PC-9 (cell line): Measurements from ENCODE around the gene IL10.

Source experiments
- EZH2 ChIP-seq: fragments of 200-600 bp; sonication (generic); IDR thresholded peaks from 2 replicates; pipeline ENCODE4 v1.8.0; 2017; ENCODE audit warnings: antibody characterized with exemption, low read depth
- TF ChIP-seq, protein P1 (sequence below): fragments of 200-600 bp; sonication (generic); conservative IDR thresholded peaks from 2 replicates; pipeline ENCODE4 v1.6.1; 2017; ENCODE audit warnings: mixed run types, antibody characterized with exemption, mild to moderate bottlenecking, moderate library complexity

DNA sequence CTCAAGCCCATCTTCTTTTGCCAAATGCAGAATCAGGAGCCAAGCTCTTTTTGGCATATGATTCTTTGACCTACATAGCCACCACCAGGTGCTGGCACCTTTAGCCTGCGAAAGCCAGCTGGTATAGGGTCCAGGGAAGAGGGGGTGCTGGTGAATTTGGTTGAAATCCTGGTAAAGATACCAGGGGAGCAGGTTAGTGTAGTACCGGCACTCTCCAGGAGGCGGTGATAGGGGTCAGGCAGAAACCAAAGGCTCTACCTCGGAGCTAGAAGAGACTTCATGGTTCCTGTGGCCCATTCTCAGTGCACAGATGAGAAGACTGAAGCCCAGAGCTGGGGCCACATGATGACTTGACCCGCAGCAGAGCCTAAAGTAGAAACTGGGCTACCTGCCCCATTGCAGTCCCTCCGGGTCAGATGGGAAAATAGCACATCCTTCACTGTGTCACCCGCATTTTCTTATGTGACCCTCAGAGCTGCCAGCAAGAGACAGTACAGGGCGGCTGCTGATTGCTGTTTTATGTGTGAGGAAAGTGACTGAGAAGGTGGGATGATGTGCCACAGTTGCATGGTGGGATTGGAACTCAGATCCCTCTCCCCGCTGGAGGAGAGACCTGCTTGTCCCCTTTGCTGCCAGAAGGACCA, 37.7 kb downstream of the IL10 start:
- TF ChIP-seq, protein P1, sequence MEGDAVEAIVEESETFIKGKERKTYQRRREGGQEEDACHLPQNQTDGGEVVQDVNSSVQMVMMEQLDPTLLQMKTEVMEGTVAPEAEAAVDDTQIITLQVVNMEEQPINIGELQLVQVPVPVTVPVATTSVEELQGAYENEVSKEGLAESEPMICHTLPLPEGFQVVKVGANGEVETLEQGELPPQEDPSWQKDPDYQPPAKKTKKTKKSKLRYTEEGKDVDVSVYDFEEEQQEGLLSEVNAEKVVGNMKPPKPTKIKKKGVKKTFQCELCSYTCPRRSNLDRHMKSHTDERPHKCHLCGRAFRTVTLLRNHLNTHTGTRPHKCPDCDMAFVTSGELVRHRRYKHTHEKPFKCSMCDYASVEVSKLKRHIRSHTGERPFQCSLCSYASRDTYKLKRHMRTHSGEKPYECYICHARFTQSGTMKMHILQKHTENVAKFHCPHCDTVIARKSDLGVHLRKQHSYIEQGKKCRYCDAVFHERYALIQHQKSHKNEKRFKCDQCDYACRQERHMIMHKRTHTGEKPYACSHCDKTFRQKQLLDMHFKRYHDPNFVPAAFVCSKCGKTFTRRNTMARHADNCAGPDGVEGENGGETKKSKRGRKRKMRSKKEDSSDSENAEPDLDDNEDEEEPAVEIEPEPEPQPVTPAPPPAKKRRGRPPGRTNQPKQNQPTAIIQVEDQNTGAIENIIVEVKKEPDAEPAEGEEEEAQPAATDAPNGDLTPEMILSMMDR, result peak; percentile 89
- TF ChIP-seq EZH2, result no peak
